Measurements from ENCODE around the gene RALGPS2. TPM values are rescaled to one million over a fixed set of nuclear protein-coding genes. Genes with fewer than 3 reads are reported as not detected.
A peak's percentile ranks its signal among the peaks of the same experiment; 100 is the strongest.

The RALGPS2 gene
- total and polyA plus RNA-seq, 2 donors from 2014 or later: 3.6 to 32.8 TPM

GRCh38 chr1:178869119-178869697, 144.2 kb downstream of the RALGPS2 start:
- Histone ChIP-seq H3K9me3 (ENCODE audit: control insufficient read depth in 2 of 3, insufficient read depth in 1 of 3, low read length in 3 of 3) (no peaks in the 10 kb centered on the region), H3K4me3 (ENCODE audit: low read length in 3 of 3) (peak overlapping the region in 1 of 3 donors; percentile 41), H3K27ac (ENCODE audit: low read depth in 2 of 2, low read length in 2 of 2) (no peak overlapping the region), H3K36me3 (ENCODE audit: control insufficient read depth in 2 of 3, insufficient read depth in 3 of 3, low read length in 3 of 3) (peaks cover 0 to 3% (median 0%) of the 10 kb centered on the region in 3 donors), H3K27me3 (ENCODE audit: control insufficient read depth, insufficient read depth, low read length) (no peaks in the 10 kb centered on the region), H3K4me1 (ENCODE audit: control insufficient read depth in 2 of 3, insufficient read depth in 2 of 3, low read depth in 1 of 3, low read length in 3 of 3) (peaks cover 0 to 22% (median 10%) of the 10 kb centered on the region in 3 donors), H3K9ac (ENCODE audit: low read length in 3 of 3) (no peak overlapping the region)
- FAIRE-seq (no peak), DNase-seq (peak in 2 of 5 donors; percentile 40 to 48)
- intact Hi-C loops (cut with DNase I): no loop called here
- no peak for TF ChIP-seq CTCF (IDR thresholded peaks at IDR 0.05; ENCODE audit: borderline replicate concordance, extremely low read depth, insufficient read depth)

GRCh38 chr1:178870221-178870620, 145.2 kb downstream of the RALGPS2 start:
- DNase-seq: peak in 1 of 5 donors; percentile 8
- TF ChIP-seq CTCF (IDR thresholded peaks at IDR 0.05; ENCODE audit: borderline replicate concordance, extremely low read depth, insufficient read depth): no peak
- Histone ChIP-seq H3K4me3 (ENCODE audit: low read length in 3 of 3) (peak overlapping the region; percentile 8 to 41 (median 34)), H3K27me3 (ENCODE audit: control insufficient read depth, insufficient read depth, low read length) (no peaks in the 10 kb centered on the region), H3K9ac (ENCODE audit: low read length in 3 of 3) (no peak overlapping the region), H3K4me1 (ENCODE audit: control insufficient read depth in 2 of 3, insufficient read depth in 2 of 3, low read depth in 1 of 3, low read length in 3 of 3) (peaks cover 0 to 22% (median 10%) of the 10 kb centered on the region in 3 donors), H3K27ac (ENCODE audit: low read depth in 2 of 2, low read length in 2 of 2) (no peak overlapping the region), H3K9me3 (ENCODE audit: control insufficient read depth in 2 of 3, insufficient read depth in 1 of 3, low read length in 3 of 3) (no peaks in the 10 kb centered on the region), H3K36me3 (ENCODE audit: control insufficient read depth in 2 of 3, insufficient read depth in 3 of 3, low read length in 3 of 3) (peaks cover 0 to 2% (median 0%) of the 10 kb centered on the region in 3 donors)
- FAIRE-seq: no peak
- intact Hi-C loops (cut with DNase I): no loop called here

GRCh38 chr1:178870944-178871343, 145.9 kb downstream of the RALGPS2 start, which contains the start of gene ANGPTL1:
TSS of gene ANGPTL1 (minus strand) at chr1:178871077. CDS start at chr1:178865776, 5,301 bp downstream.
- H3K9me3 ChIP-seq (ENCODE audit: control insufficient read depth in 2 of 3, insufficient read depth in 1 of 3, low read length in 3 of 3): no peaks in the 10 kb centered on the region
- intact Hi-C loops (cut with DNase I): no loop called here
- peaks cover 0 to 22% (median 10%) of the 10 kb centered on the region in 3 donors for H3K4me1 ChIP-seq (ENCODE audit: control insufficient read depth in 2 of 3, insufficient read depth in 2 of 3, low read depth in 1 of 3, low read length in 3 of 3)
- no peaks in the 10 kb centered on the region for H3K36me3 ChIP-seq (ENCODE audit: control insufficient read depth in 2 of 3, insufficient read depth in 3 of 3, low read length in 3 of 3)
- FAIRE-seq (no peak), DNase-seq (peak in 4 of 5 donors; percentile 39 to 87 (median 64))
- no peak for TF ChIP-seq CTCF (IDR thresholded peaks at IDR 0.05; ENCODE audit: borderline replicate concordance, extremely low read depth, insufficient read depth)
- peak within 1 kb of the TSS; percentile 26 to 41 (median 38) for H3K4me3 ChIP-seq (ENCODE audit: low read length in 3 of 3)
- H3K27ac ChIP-seq (ENCODE audit: low read depth in 2 of 2, low read length in 2 of 2): peak within 1 kb of the TSS; percentile 35 to 71
- H3K9ac ChIP-seq (ENCODE audit: low read length in 3 of 3): peak within 1 kb of the TSS in 2 of 3 donors; percentile 5 to 9
- H3K27me3 ChIP-seq (ENCODE audit: control insufficient read depth, insufficient read depth, low read length): no peaks in the 10 kb centered on the region
